ENCODE results near the gene MANBA. TPM values are rescaled to one million over a fixed set of nuclear protein-coding genes. Genes with fewer than 3 reads are reported as not detected.
"Not testable (repeated sequence)": the region's sequence is repeated elsewhere in the genome, so short reads cannot be mapped to it uniquely, and the experiment has no call there.

The MANBA gene
- total RNA-seq, 3 donors from 2014 or later (not counting 1 experiment from before 2014, with no cell fraction given) = 38.1 to 43.2 (median 40.8) TPM

DNA sequence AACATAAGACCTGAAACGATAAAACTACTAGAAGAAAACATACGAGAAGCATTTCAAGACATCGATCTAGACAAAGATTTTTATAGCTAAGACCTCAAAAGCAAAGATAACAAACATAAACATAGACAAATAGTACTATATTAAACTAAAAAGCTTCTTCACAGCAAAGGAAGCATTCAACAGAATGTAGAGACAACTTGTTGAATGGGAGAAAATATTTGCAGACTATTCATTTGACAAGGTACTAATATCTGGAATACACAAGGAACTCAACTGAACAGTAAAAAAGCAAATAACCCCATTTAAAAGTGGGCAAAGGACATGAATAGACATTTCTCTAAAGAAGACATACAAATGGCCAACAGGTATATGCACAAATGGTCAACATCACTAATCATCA, 49.8 kb downstream of the MANBA start:
- H3K27me3 Mint-ChIP-seq (ENCODE audit: low read depth in 2 of 2) = no peaks in the 10 kb centered on the region
- no peaks in the 10 kb centered on the region for H3K9me3 Mint-ChIP-seq
- Histone ChIP-seq H3K27me3 (ENCODE audit: control insufficient read depth, insufficient read depth, low read length) (no peaks in the 10 kb centered on the region), H3K4me1 (ENCODE audit: control insufficient read depth, insufficient read depth, low read length) (no peaks in the 10 kb centered on the region), H3K36me3 (ENCODE audit: control insufficient read depth, insufficient read depth, low read length) (peaks cover 8% of the 10 kb centered on the region), H3K9me3 (ENCODE audit: control insufficient read depth, insufficient read depth, low read length) (no peaks in the 10 kb centered on the region), H3K4me3 (ENCODE audit: low read length) (no peak overlapping the region), H3K27ac (ENCODE audit: low read length) (no peak overlapping the region)
- no peak for DNase-seq
- ATAC-seq = no peak
- TF ChIP-seq, protein P1, sequence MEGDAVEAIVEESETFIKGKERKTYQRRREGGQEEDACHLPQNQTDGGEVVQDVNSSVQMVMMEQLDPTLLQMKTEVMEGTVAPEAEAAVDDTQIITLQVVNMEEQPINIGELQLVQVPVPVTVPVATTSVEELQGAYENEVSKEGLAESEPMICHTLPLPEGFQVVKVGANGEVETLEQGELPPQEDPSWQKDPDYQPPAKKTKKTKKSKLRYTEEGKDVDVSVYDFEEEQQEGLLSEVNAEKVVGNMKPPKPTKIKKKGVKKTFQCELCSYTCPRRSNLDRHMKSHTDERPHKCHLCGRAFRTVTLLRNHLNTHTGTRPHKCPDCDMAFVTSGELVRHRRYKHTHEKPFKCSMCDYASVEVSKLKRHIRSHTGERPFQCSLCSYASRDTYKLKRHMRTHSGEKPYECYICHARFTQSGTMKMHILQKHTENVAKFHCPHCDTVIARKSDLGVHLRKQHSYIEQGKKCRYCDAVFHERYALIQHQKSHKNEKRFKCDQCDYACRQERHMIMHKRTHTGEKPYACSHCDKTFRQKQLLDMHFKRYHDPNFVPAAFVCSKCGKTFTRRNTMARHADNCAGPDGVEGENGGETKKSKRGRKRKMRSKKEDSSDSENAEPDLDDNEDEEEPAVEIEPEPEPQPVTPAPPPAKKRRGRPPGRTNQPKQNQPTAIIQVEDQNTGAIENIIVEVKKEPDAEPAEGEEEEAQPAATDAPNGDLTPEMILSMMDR (IDR thresholded peaks at IDR 0.05) = no peak
- H3K4me3 Mint-ChIP-seq = no peak overlapping the region
- peaks cover 5% of the 10 kb centered on the region for H3K36me3 Mint-ChIP-seq
- intact Hi-C loops (cut with micrococcal nuclease) = no loop called here
- H3K4me1 Mint-ChIP-seq = peaks cover 10 to 27% of the 10 kb centered on the region in 2 donors
- no CpG with 5 or more reads among the region's 3 CpGs for WGBS (ENCODE audit: insufficient coverage)
- no peak overlapping the region for H3K27ac Mint-ChIP-seq

DNA sequence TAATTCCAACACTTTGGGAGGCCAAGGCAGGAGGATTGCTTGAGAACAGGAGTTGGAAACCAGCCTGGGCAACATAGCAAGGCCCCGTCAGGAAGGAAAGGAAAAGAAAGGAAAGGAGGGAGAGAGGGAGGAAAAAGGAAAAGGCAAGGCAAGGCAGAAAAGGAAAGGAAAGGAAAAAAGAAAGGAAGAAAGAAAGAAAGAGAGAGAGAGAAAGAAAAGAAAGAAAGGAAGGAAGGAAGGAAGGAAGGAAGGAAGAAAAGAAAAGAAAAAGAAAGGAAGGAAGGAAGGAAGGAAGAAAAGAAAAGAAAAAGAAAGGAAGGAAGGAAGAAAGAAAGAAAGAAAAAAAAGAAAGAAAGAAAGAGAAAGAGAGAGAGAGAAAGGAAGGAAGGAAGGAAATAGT, 51.7 kb downstream of the MANBA start:
- H3K27ac Mint-ChIP-seq; intact Hi-C loops (cut with micrococcal nuclease); DNase-seq; H3K9me3 Mint-ChIP-seq; H3K36me3 ChIP-seq (ENCODE audit: control insufficient read depth, insufficient read depth, low read length); H3K36me3 Mint-ChIP-seq; H3K9me3 ChIP-seq (ENCODE audit: control insufficient read depth, insufficient read depth, low read length); H3K4me3 Mint-ChIP-seq; H3K27me3 ChIP-seq (ENCODE audit: control insufficient read depth, insufficient read depth, low read length); H3K27me3 Mint-ChIP-seq (ENCODE audit: low read depth in 2 of 2); H3K4me1 ChIP-seq (ENCODE audit: control insufficient read depth, insufficient read depth, low read length); H3K27ac ChIP-seq (ENCODE audit: low read length); ATAC-seq; H3K4me3 ChIP-seq (ENCODE audit: low read length): not testable (repeated sequence)
- H3K4me1 Mint-ChIP-seq = peaks cover 15 to 27% of the 10 kb centered on the region in 2 donors
- WGBS (ENCODE audit: insufficient coverage) = 100% methylated on average over 1 of the region's 1 CpG

DNA sequence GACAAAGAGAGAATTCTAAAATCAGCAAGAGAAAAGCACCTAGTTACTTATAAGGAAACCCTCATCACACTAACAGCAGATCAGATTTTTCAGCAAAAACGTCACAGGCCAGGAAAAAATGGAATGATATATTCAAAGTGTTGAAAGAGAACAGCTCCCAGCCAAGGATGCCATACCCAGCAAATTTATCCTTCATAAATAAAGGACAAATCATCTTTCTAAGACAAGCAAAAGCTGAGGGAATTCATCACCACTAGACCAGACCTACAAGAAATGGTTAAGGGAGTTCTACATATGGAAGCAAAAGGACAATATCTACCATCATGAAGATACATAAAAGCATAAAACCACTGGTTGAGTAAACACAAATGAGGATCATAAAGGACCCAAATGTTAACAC, 53.6 kb downstream of the MANBA start:
- TF ChIP-seq, protein P1 (IDR thresholded peaks at IDR 0.05) = no peak
- H3K9me3 Mint-ChIP-seq = no peaks in the 10 kb centered on the region
- Histone ChIP-seq H3K4me3 (ENCODE audit: low read length) (no peak overlapping the region), H3K36me3 (ENCODE audit: control insufficient read depth, insufficient read depth, low read length) (no peaks in the 10 kb centered on the region), H3K27me3 (ENCODE audit: control insufficient read depth, insufficient read depth, low read length) (no peaks in the 10 kb centered on the region), H3K4me1 (ENCODE audit: control insufficient read depth, insufficient read depth, low read length) (no peaks in the 10 kb centered on the region), H3K27ac (ENCODE audit: low read length) (no peak overlapping the region), H3K9me3 (ENCODE audit: control insufficient read depth, insufficient read depth, low read length) (no peaks in the 10 kb centered on the region)
- H3K4me3 Mint-ChIP-seq = no peak overlapping the region
- peaks cover 5% of the 10 kb centered on the region for H3K36me3 Mint-ChIP-seq
- no peak overlapping the region for H3K27ac Mint-ChIP-seq
- H3K27me3 Mint-ChIP-seq (ENCODE audit: low read depth in 2 of 2) = no peaks in the 10 kb centered on the region
- no CpG with 5 or more reads among the region's 1 CpG for WGBS (ENCODE audit: insufficient coverage)
- no peak for DNase-seq
- ATAC-seq = no peak
- intact Hi-C loops (cut with micrococcal nuclease) = no loop called here
- peaks cover 15 to 27% of the 10 kb centered on the region in 2 donors for H3K4me1 Mint-ChIP-seq

DNA sequence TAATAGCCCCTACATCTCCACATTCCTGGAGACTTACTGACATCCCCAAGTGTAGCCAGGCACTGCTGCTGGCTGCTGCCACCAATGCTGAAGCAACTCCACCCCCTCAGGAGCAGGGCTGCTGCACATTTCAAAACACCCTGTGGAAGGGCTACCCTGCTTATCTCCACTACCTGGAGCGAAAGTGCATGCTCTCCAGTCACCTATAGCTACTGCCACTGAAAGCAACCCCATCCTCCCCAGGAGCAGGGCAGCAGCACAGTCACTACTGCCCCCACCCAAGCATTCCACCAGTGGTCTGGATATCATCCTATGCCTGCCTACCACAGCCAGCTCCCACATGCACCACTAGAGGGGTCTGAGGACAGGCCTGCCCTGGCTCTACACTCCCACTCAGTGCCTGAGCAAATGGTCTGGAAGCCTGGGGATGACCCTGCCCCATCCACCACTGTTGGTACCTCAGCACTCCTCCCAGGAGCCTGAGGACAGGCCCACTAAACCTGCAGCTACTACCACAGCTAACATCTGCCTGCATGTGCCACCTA, 55.3 kb downstream of the MANBA start:
- H3K36me3 ChIP-seq (ENCODE audit: control insufficient read depth, insufficient read depth, low read length) = no peaks in the 10 kb centered on the region
- Mint-ChIP-seq H3K36me3 (no peaks in the 10 kb centered on the region), H3K27me3 (ENCODE audit: low read depth in 2 of 2) (no peaks in the 10 kb centered on the region), H3K4me1 (peaks cover 14 to 15% of the 10 kb centered on the region in 2 donors), H3K9me3 (no peaks in the 10 kb centered on the region), H3K4me3 (no peak overlapping the region), H3K27ac (no peak overlapping the region)
- DNase-seq (no peak), ATAC-seq (no peak)
- no peaks in the 10 kb centered on the region for H3K4me1 ChIP-seq (ENCODE audit: control insufficient read depth, insufficient read depth, low read length)
- whole genome bisulfite sequencing (ENCODE audit: insufficient coverage) = 100% methylated on average over 1 of the region's 1 CpG
- no peaks in the 10 kb centered on the region for H3K9me3 ChIP-seq (ENCODE audit: control insufficient read depth, insufficient read depth, low read length)
- no peaks in the 10 kb centered on the region for H3K27me3 ChIP-seq (ENCODE audit: control insufficient read depth, insufficient read depth, low read length)
- TF ChIP-seq, protein P1 (IDR thresholded peaks at IDR 0.05) = no peak
- intact Hi-C loops (cut with micrococcal nuclease) = no loop called here
- H3K27ac ChIP-seq (ENCODE audit: low read length) = no peak overlapping the region
- no peak overlapping the region for H3K4me3 ChIP-seq (ENCODE audit: low read length)
